SHP77 treated with DMSO at 0.1 percent for 48 hours (cell line): ENCODE results near the gene PTPRZ1.

Experiments used
- DNase-seq: peaks from one replicate; lab custom pipeline; 2025; lab: John Stamatoyannopoulos, UW

The PTPRZ1 gene

GRCh38 chr7:121954803-121955202 is 81.8 kb downstream of the PTPRZ1 start:
- DNase-seq, result no peak

GRCh38 chr7:121957626-121958025 is 84.7 kb downstream of the PTPRZ1 start:
- DNase-seq, result no peak

GRCh38 chr7:121960678-121961077 is 87.7 kb downstream of the PTPRZ1 start:
- no peak for DNase-seq

- DNase-seq, result no peak
Measured at GRCh38 chr7:121961089-121961867, 88.3 kb downstream of the PTPRZ1 start.

- no peak for DNase-seq
Measured at GRCh38 chr7:121966276-121966934, 93.4 kb downstream of the PTPRZ1 start.

GRCh38 chr7:121966935-121967332 is 94.0 kb downstream of the PTPRZ1 start:
- no peak for DNase-seq

- DNase-seq, result no peak
Measured at GRCh38 chr7:121985476-121986030, 112.6 kb downstream of the PTPRZ1 start.

- DNase-seq, result no peak
Measured at GRCh38 chr7:121992068-121992467, 119.1 kb downstream of the PTPRZ1 start.

GRCh38 chr7:121994625-121995410 is 121.9 kb downstream of the PTPRZ1 start:
- peak; percentile 54 for DNase-seq

GRCh38 chr7:122006687-122007086 is 133.7 kb downstream of the PTPRZ1 start:
- DNase-seq, result peak; percentile 12

- no peak for DNase-seq
Measured at GRCh38 chr7:122010116-122010515, 137.2 kb downstream of the PTPRZ1 start.

GRCh38 chr7:122013065-122013464 is 140.1 kb downstream of the PTPRZ1 start:
- DNase-seq, result no peak

- no peak for DNase-seq
Measured at GRCh38 chr7:122013630-122014029, 140.7 kb downstream of the PTPRZ1 start.

- no peak for DNase-seq
Measured at GRCh38 chr7:122014697-122015096, 141.7 kb downstream of the PTPRZ1 start.

- no peak for DNase-seq
Measured at GRCh38 chr7:122018032-122018431, 145.1 kb downstream of the PTPRZ1 start.

- DNase-seq, result no peak
Measured at GRCh38 chr7:122027058-122027457, 154.1 kb downstream of the PTPRZ1 start.

GRCh38 chr7:122033641-122034040 is 160.7 kb downstream of the PTPRZ1 start:
- DNase-seq, result no peak

- no peak for DNase-seq
Measured at GRCh38 chr7:122035876-122036275, 162.9 kb downstream of the PTPRZ1 start.

GRCh38 chr7:122038134-122038533 is 165.2 kb downstream of the PTPRZ1 start:
- DNase-seq, result no peak

GRCh38 chr7:122038904-122039303 is 165.9 kb downstream of the PTPRZ1 start:
- DNase-seq, result no peak

- no peak for DNase-seq
Measured at GRCh38 chr7:122040147-122040546, 167.2 kb downstream of the PTPRZ1 start.

- no peak for DNase-seq
Measured at GRCh38 chr7:122046402-122046801, 173.4 kb downstream of the PTPRZ1 start.
